Activated CD4-positive, alpha-beta memory T cell treated with anti-CD3 and anti-CD28 coated beads, Interleukin-2, amount 10 ng/mL, durations not matched to agents 7 days and 5 days (primary cell): ENCODE results near the gene P2RY13. TPM values are rescaled to one million over a fixed set of nuclear protein-coding genes. Genes with fewer than 3 reads are reported as not detected.

Source experiments
- CTCF ChIA-PET: fragments of 350-600 bp; sonication (Branson Sonifier 250); formaldehyde crosslinking; loops from one replicate; lab custom pipeline; 2021; ENCODE audit warnings: antibody characterized with exemption, inconsistent platforms; lab: Charles Lee
- POLR2A ChIA-PET: fragments of 350-600 bp; sonication (Branson Sonifier 250); formaldehyde crosslinking; loops from one replicate; lab custom pipeline; 2021; ENCODE audit warnings: antibody characterized with exemption; lab: Charles Lee
- DNase-seq: peaks from one replicate; pipeline ENCODE4 v3.0.0-alpha.2; 2020
- H3K27ac Mint-ChIP-seq: one replicate; pipeline ENCODE4 v1.8.0; 2021; ENCODE audit warnings: mild to moderate bottlenecking, mixed read lengths
- H3K27me3 Mint-ChIP-seq: one replicate; pipeline ENCODE4 v1.8.0; 2021; ENCODE audit warnings: mixed read lengths
- H3K36me3 Mint-ChIP-seq: one replicate; pipeline ENCODE4 v1.8.0; 2021; ENCODE audit warnings: low read depth, mixed read lengths
- H3K4me1 Mint-ChIP-seq: one replicate; pipeline ENCODE4 v1.8.0; 2021; ENCODE audit warnings: mixed read lengths
- H3K4me3 Mint-ChIP-seq: one replicate; pipeline ENCODE4 v1.8.0; 2021; ENCODE audit warnings: mild to moderate bottlenecking, mixed read lengths
- H3K9me3 Mint-ChIP-seq: one replicate; pipeline ENCODE4 v1.8.0; 2021; ENCODE audit warnings: mixed read lengths
- total RNA-seq, 2 experiments: library from RNA; stranded (reverse); gene quantifications; one replicate each; pipeline ENCODE4 v1.2.3, GENCODE V29; 2021

Gene P2RY13
- total RNA-seq, 2 experiments from 2014 or later = not detected

DNA sequence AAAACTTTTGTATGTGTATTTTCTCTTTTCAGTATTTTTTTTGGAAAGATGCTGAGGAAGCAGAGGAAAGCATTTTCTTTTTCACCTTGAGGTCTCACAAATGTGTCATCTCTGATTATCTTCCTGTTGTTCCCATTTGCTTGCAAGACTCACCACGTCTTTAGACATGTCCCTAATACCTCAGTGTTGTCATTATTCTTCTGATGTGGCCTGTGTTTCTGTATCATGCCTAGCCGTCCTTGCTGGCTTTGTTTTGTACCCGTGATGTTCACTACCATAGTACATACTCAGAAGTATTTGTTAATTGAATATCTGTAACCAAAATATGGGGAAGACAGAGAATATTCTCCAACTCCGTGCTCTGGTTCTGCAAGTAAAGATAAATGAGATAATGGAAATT, 46.0 kb downstream of the P2RY13 start:
- DNase-seq = no peak
- no peak overlapping the region for H3K4me3 Mint-ChIP-seq
- peaks cover 41% of the 10 kb centered on the region for H3K4me1 Mint-ChIP-seq
- H3K27ac Mint-ChIP-seq = peak overlapping the region; percentile 60
- POLR2A ChIA-PET = interaction anchor here (1.1 to 1.6 kb wide), 5 partner anchors 33 to 115 kb away, joined by 3 to 4 read pairs (median 4); no protein-coding TSS in a partner anchor
- H3K9me3 Mint-ChIP-seq = no peaks in the 10 kb centered on the region
- CTCF ChIA-PET = interaction anchor here (0.7 to 8.2 kb wide), 10 partner anchors 9 to 556 kb away, joined by 3 to 160 read pairs (median 8); no protein-coding TSS in a partner anchor
- H3K27me3 Mint-ChIP-seq = no peaks in the 10 kb centered on the region
- no peaks in the 10 kb centered on the region for H3K36me3 Mint-ChIP-seq

GRCh38 chr3:151282921-151283320, 46.4 kb downstream of the P2RY13 start:
- ChIA-PET POLR2A (interaction anchor here (1.1 kb wide), 2 partner anchors 55 to 113 kb away, joined by 3 read pairs; no protein-coding TSS in a partner anchor), CTCF (interaction anchor here (0.7 to 8.2 kb wide), 16 partner anchors 9 to 558 kb away, joined by 3 to 160 read pairs (median 4); partner anchors contain the start of gene GPR171)
- no peak for DNase-seq
- H3K27me3 Mint-ChIP-seq = no peaks in the 10 kb centered on the region
- no peaks in the 10 kb centered on the region for H3K9me3 Mint-ChIP-seq
- peaks cover 45% of the 10 kb centered on the region for H3K4me1 Mint-ChIP-seq
- H3K36me3 Mint-ChIP-seq = no peaks in the 10 kb centered on the region
- no peak overlapping the region for H3K4me3 Mint-ChIP-seq
- H3K27ac Mint-ChIP-seq = peak overlapping the region; percentile 60

- POLR2A ChIA-PET = interaction anchor here (1.0 to 1.1 kb wide), 3 partner anchors 54 to 112 kb away, joined by 3 read pairs; no protein-coding TSS in a partner anchor
- Mint-ChIP-seq H3K9me3 (no peaks in the 10 kb centered on the region), H3K36me3 (no peaks in the 10 kb centered on the region), H3K4me1 (peaks cover 50% of the 10 kb centered on the region), H3K4me3 (no peak overlapping the region), H3K27me3 (no peaks in the 10 kb centered on the region), H3K27ac (no peak overlapping the region)
- CTCF ChIA-PET = interaction anchor here (0.7 to 8.2 kb wide), 15 partner anchors 10 to 559 kb away, joined by 3 to 160 read pairs (median 4); no protein-coding TSS in a partner anchor
- DNase-seq = no peak
Observed at GRCh38 chr3:151281671-151282324, 47.6 kb downstream of the P2RY13 start.

GRCh38 chr3:151278230-151278629, 51.1 kb downstream of the P2RY13 start, which contains the start of gene P2RY14:
P2RY14 (minus strand) TSS chr3:151278542; CDS start chr3:151214316, 64,226 bp downstream.
- peak within 1 kb of the TSS; percentile 50 for H3K27ac Mint-ChIP-seq

DNA sequence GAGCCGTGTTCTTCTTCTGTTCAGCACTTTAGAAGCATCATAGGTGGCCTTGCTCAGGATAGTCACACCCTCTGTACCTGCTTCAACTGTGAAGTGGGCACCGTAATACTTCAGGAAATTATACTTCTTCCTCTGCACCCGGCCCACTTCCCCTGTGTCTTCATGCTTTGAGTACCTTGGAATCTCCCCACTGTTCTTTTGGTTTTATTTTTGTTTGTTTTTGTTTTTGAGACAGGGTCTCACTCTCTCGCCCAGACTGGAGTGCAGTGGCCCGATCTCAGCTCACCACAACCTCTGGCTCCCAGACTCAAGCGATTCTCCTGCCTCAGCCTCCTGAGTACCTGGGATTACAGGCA, 52.7 kb downstream of the P2RY13 start:
- Mint-ChIP-seq H3K27ac (peak overlapping the region; percentile 83), H3K36me3 (peaks cover 5% of the 10 kb centered on the region), H3K9me3 (no peaks in the 10 kb centered on the region), H3K27me3 (no peaks in the 10 kb centered on the region), H3K4me3 (peak overlapping the region; percentile 42), H3K4me1 (peaks cover 51% of the 10 kb centered on the region)
- CTCF ChIA-PET = interaction anchor here (1.2 to 8.2 kb wide), 3 partner anchors 49 to 109 kb away, joined by 3 to 160 read pairs (median 4); no protein-coding TSS in a partner anchor
- POLR2A ChIA-PET = interaction anchor here (1.4 to 4.2 kb wide), 6 partner anchors 49 to 106 kb away, joined by 3 to 16 read pairs (median 4); partner anchors contain the start of gene GPR171
- peak; percentile 43 for DNase-seq

More at GRCh38 chr3:151278230-151278629, 51.1 kb downstream of the P2RY13 start, which contains the start of gene P2RY14:
- POLR2A ChIA-PET = interaction anchor here (0.9 to 4.2 kb wide), 8 partner anchors 10 to 515 kb away, joined by 3 to 16 read pairs (median 4); partner anchors contain the start of genes GPR171 and SIAH2
- CTCF ChIA-PET = interaction anchor here (0.6 to 8.2 kb wide), 10 partner anchors 11 to 133 kb away, joined by 3 to 160 read pairs (median 4); no protein-coding TSS in a partner anchor
- peaks cover 59% of the 10 kb centered on the region for H3K4me1 Mint-ChIP-seq
- H3K4me3 Mint-ChIP-seq = no peak within 1 kb of the TSS
- peaks cover 5% of the 10 kb centered on the region for H3K36me3 Mint-ChIP-seq
- no peak for DNase-seq
- H3K9me3 Mint-ChIP-seq = no peaks in the 10 kb centered on the region
- no peaks in the 10 kb centered on the region for H3K27me3 Mint-ChIP-seq

Other genes with a start within 250 kb of the P2RY13 start
- gene MED12L, start 243.9 kb downstream of the P2RY13 start, total RNA-seq = 1 to 10 TPM; 1.6 TPM
- gene GPR171, start 126.3 kb downstream of the P2RY13 start, total RNA-seq = 100 to 1,000 TPM; 204 to 222 TPM
- gene P2RY14, start 51.0 kb downstream of the P2RY13 start, total RNA-seq = 1 to 10 TPM; 1.2 to 1.4 TPM
- gene GPR87, start 12.7 kb downstream of the P2RY13 start, total RNA-seq = under 1 TPM in 1 of 2 experiments, not detected in 1; 0.33 TPM
- not detected for gene P2RY12, start 55.2 kb upstream of the P2RY13 start, total RNA-seq
- not detected for gene IGSF10, start 131.5 kb upstream of the P2RY13 start, total RNA-seq